GM19455 (cell line): ENCODE data around the gene NGFR.
"Not testable (repeated sequence)": the region's sequence is repeated elsewhere in the genome, so short reads cannot be mapped to it uniquely, and the experiment has no call there.

Source experiments
- ATAC-seq: cut with Tn5 transposase; IDR thresholded peaks from one replicate; pipeline ENCODE4 v1.9.1; 2021; ENCODE audit not compliant: unreplicated experiment

NGFR gene

DNA sequence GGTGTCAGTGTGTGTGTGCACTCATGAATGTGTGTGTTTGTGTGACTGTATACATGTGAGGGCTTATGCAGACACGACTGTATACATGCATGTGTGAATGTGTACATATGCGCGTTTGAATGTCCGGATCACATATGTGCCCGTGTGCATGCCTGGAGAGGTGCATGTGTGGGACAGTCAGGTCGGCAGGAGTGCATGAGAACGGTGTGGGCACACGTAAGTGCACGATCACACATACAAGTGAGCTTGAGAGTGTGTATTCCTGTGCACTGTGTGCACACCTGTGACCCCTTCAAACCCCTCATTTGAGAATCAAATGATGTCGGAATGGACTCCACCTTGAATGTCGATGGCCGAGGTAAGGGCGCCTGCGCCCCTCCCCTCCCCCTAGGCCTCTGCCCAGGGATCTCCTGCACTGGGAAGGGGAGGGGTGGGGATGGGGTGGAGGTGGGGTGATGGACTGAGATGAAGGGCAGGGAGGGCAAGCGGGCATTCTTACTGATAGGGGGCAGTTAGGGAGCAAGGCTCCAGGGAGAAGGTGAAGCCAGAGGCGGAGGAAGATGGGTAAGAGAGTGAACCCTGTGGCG, 601 bp upstream of the NGFR start:
- ATAC-seq = no peak

DNA sequence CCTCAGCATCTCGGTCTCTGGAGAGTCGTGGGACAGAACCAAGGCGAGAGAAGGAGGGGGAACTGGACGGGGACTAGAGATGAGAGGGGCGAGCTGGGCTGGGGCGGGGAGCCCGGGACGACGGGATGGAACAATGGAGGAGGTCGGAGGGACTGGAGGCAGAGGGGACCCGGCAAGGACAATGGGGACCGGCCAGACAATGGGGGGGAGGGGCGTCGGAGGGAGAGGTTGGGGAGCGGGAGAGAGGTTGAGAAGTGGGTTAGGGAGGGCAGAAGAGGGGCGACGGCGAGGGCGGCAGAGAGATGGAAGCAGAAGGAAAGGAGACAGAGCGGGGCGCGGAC, 719 bp downstream of the NGFR start:
- ATAC-seq = no peak

DNA sequence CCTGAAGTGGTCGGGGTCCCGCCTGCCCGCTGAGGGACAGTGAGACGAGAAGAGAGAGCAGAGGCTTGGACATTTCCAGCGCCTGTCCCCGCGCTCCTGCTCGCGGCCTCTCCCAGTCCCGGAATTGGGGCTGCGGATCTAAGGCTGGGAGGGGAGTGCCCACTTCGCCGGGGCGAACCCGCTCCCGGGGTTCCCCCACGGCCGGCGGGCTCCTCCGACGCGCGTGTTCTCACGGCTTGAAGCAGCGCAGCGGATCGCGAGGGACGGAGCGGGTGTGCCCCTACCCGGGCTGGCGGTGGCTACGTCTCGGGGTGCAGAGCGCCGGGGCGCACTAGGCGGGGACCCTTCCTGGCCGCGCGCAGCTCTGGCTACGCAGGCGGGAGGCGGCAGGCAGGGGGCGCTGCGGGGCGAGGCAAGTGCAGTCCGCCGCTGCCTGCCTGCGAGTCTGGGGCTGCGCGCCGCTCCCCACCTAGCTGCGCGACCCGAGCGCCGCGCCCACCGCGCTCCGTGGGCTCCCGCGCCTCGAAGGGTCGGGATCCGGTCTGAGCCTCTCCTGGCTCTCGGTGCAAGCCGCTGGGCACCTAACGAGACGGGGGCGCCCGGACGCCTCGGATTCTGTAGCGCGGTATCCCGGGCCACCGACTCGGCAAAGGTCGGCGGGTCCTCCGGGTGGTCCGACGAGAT, 1.2 kb downstream of the NGFR start:
- no peak for ATAC-seq

DNA sequence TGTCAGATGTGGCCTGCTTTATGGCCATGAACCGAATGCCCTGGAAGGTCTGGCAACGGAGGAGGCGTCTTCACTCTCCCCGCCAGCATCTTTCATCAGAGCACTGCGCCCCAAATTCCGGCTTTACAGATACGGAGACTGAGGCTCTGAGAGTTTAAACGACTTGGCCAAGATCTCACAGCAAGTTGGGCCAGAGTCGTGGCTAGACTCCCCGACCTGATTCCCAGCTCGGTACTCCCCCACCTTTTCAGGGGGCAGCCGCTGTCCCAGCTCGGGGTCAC, 1.7 kb downstream of the NGFR start:
- ATAC-seq = no peak

DNA sequence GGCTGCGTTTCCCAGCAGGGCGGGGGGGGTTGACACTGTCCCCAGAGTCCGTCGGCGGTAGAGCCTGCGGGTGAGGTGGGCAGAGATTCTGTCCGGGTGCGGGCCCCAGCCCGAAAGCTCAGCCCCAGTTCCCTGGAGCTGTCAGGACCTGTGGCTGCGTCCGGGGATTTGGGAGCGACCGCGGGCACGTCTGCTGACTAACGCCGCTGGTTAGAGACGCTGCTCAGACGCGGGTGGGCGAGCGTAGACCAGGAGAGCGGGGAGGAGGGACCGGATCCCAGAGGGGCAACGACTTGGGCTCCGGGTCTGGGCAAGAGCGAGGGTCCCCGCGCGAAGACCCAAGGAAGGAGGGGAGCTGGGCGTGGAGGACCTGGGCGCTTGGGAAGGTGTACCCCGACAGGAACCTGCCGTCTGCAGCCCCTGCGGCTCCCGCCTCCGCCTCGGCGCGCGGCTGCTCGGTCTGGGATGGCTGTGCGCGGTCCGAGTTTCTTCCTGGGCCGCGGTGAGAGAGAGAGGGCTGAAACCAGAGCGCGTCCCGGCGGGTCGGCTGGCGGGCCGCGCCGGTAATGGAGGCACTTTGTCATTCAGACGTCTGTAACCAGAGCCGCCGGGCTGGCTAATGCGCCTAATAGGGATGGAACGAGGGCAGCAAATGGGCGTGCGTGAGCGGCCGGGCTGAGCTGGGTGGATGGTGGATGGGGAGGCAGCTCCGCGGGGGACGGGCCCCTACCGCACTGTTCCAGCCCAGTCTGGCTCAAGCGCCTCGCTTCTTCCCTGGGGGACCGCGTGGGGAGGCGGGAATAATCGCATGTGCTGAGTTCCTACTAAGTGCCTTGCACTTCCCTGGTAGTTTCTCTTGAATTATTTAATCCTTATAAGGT, 2.3 kb downstream of the NGFR start:
- no peak for ATAC-seq

DNA sequence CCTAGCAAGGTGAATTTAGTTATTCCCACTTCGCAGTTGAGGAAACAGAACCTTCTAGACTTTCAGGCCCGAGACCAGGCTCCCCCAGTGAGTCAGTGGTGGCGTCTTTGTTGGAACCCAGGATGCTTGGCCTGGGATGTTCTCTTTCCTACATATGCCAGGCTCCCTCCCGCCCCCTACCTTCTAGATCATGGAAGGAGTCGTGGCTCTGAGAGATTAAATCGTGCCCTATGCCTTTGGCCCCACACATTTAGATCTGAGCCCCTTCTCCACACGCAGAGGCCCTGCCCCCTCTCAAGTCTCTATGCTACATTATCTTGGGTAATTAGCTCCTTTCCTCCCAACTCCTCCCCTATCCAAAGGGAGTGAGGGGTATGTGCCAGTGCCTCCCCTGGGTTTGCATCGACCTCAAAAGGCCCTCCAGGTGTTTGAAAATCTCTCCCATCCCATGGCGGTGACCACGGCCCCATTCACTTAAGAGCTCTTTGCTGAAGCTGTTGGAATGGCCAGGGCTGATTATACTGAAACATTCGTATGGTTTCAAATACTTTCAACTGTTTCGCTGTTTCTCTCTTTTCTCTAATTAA, 3.0 kb downstream of the NGFR start:
- no peak for ATAC-seq

DNA sequence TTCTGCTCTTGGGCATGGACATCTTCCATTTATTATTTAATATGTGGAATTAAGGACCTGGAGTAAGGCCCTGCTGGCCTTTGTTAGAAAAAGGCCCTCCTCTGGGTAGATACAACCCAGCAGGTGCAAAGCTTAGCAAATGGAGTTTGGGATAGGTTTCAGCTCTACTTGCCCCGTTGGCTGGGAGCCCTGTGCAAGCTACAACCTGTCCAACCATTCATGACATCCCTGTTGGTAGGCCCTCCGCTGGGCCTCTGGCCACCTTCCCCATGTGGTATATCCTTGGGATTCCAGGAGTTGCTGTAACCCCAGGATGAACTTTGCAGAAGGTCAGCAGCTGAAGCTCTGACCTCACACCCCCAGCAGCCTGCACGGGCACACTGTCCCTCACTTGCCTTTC, 6.4 kb downstream of the NGFR start:
- ATAC-seq = no peak

DNA sequence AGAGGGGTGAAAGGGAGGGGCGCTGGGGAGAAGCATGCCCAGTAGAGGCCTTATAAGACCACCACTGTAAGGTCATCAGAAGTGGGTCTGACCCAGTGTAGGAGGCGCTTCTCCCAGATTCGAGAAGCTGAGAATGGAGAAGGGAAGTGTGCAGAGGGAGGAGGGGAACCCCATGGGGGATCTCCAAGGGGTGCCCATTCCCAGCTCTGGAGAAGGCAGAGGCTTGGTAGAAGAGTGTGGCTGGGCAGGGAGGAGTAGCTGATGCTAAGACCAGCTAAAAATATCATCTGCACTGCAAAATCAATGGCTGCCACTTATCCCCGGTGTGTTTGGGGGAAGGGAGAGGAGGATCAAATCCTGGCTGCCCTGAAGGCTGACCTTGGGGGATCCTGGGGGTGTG, 7.2 kb downstream of the NGFR start:
- ATAC-seq = no peak

DNA sequence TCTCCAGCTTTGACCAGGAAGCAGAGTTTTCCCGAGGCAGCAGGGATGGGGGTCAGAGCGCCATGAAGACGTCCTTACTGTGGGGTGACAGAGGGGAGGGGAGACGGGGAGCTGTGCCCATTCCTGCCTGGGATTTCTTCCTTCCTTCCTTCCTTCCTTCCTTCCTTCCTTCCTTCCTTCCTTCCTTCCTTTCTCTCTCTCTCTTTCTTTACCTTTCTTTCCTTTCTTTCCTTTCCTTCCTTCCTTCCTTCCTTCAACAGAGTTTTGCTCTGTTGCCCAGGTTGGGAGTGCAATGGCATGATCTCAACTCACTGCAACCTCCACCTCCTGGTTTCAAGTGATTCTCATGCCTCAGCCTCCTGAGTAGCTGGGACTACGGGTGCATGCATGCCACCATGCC, 7.6 kb downstream of the NGFR start:
- ATAC-seq = not testable (repeated sequence)

DNA sequence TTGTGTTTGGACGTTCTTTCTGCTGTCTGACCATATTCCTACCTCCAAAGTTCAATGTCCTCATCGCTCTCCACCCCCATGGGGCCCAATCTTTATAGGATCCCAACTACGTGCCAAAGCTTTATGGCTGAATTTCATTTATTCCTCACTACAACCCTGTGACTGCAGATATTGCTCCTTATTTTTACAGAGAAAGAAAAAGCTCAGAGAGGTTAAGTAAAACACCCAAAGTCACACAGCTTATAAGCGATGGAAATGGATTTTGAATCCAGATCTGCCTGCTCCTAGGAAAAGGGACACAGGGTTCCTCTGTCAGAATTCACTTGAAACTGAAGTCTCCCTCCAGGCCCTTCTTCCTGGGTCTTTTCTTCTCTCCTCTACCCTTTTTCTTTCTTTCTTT, 9.3 kb downstream of the NGFR start:
- ATAC-seq = no peak

DNA sequence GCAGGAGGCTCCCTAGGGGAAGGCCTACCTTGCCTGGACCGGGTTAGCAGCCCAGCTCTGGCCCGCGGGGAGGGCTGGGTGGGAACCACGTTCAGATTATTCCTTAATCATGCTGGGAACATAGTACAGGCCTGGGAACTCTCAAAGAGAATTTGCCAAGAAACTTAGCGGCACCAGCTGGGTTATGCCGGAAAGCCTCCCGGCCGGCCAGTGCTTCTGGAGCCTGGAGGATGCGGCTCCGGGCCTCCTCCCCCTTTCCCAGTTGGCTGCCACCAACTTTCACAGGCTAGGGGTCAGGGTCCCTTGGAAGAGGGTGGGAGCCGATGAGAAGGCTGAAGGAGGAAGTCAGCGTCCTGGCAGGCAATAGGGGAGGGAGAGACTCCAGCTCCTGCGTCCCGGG, 10.8 kb downstream of the NGFR start:
- ATAC-seq = no peak

DNA sequence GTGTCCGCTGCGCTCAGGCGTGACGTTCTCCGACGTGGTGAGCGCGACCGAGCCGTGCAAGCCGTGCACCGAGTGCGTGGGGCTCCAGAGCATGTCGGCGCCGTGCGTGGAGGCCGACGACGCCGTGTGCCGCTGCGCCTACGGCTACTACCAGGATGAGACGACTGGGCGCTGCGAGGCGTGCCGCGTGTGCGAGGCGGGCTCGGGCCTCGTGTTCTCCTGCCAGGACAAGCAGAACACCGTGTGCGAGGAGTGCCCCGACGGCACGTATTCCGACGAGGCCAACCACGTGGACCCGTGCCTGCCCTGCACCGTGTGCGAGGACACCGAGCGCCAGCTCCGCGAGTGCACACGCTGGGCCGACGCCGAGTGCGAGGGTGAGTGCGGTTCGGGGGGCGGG, 11.2 kb downstream of the NGFR start:
- ATAC-seq = no peak

DNA sequence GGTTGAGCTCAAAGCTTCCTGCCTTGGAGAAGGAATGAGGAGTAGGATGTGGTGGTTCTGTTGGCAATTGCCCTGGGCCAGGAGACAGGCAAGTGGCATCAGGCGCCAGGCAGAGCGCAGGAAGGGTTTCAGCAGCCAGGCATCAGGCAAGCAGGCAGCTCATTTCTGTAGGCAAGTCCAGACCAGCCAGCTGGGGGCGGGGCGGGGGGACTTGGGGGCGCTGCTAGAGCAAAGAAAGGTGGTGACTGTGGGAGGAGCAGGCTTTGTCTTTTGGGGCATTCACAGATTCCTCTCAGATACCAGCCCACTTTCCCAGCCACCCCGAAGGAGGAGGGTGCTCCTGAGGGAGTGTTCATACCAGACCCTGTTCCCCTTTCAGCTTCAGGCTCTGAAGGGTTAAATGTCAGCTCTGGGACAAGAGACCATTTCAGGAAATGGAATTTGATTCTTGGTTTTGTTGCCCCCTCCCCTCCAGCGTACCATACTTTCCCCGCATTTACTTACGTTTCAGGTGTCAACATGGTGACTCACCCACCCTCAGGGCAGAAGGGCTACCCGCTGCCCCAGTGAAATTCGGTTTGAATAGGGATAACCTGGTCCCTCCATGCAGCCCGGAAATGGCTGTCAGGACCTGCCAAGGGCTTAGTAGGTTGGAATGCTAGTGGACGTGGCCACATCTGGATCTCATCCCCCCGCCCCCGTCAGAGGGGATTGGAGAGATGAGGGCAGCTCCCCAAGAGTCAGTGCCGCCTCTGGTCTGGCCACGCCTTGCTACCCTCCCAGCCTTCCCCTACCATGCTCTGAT, 13.2 kb downstream of the NGFR start:
- no peak for ATAC-seq

DNA sequence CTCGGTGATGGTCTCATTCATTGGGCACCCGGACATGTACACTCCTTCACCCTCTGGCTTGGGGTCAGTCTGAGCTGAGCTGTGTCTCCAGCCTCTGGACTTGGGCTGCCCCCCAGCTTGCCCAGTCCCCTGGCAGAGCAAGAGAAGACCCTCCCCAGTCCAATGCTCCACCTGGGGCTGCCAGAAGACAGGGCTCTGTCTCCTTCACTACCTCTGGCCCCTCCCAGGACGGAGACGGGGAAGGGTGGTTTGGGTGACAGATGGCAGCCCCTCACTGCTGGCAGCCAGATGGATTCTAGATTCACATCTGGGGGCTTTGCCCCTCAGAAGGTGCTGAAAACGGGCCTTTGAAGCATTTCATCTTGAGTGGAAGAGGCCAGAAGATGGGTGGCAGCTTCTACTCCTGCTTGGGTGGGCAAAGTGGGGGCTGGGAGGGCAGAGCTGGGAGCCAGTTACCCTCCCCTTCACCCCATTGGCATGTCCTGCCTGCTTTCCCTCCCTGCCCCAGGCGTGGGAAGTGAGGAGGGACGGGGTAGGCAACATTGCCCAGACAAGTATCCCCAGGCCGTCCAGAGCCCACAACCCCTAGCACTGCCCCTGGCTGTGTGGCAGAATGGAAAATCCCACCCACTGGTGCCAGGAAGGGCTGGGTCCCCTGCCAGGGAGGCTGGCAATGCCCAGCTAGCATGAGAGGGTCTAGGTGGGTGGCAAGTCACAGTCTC, 13.9 kb downstream of the NGFR start:
- no peak for ATAC-seq

DNA sequence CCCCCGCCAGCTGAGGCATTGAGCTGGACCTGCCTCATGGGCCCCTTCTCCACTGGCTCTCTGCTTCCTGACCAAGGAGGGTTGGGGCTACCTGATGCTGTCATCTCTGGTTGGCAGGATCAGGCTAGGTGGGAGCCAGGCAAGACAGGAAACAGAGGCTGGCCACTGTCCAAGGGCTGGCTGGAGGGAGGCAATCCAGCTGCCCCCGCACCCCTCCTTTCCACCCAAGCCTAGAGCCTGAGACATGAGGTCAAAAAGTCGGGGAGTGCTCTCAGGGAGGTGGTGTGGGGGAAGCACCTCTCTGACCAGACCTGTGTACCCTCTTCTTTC, 14.5 kb downstream of the NGFR start:
- ATAC-seq = no peak

DNA sequence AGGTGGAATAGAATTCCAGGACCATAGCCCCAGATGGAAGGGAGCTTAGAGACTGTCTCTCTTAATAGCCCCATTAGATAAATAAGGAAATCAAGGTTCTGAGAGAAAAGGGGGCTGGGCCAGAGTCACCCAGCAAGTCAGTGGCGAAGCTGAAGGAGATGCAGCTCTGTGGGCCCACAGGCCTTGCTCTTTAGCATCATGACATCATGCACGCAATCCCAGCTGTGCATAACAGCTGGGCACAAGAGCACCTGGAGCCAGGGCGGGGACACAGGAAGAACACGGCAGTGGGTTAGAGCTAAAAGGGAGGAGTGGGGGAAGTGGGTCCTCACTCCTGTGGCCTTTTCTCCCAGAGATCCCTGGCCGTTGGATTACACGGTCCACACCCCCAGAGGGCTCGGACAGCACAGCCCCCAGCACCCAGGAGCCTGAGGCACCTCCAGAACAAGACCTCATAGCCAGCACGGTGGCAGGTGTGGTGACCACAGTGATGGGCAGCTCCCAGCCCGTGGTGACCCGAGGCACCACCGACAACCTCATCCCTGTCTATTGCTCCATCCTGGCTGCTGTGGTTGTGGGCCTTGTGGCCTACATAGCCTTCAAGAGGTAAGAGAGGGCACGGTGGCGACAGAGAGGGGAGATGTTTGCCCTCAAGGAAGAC, 15.1 kb downstream of the NGFR start:
- ATAC-seq = no peak

DNA sequence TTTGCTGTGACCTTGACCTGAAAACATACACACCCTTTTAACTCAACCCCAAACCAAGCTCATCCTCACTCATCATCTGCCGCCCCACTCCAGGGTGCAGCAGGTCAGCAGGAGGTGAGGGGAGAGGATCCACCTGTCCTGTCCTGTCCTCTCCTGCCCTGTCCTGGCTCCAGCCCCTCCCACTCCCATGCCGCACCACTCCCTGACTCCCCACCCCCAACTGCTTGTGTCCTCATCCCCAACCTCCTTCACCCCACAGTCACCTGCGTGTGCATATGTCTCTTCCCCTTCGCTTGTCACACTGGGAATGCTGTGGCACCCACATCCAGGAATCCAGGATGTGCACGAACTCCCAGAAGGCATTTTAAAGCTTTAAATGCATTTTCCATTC, 15.6 kb downstream of the NGFR start:
- no peak for ATAC-seq

DNA sequence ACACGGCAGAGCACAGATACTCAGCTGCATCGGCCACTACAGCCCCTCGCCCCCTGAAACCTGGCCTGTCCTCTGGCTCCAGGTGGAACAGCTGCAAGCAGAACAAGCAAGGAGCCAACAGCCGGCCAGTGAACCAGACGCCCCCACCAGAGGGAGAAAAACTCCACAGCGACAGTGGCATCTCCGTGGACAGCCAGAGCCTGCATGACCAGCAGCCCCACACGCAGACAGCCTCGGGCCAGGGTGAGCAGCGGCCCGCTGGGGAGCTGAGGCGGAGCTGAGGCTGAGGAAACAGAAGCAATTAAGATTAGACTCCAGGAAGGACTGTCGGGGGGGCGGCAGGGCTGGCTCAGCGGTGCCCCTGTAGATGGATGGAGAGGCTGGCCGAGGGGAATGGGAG, 16.7 kb downstream of the NGFR start:
- no peak for ATAC-seq

DNA sequence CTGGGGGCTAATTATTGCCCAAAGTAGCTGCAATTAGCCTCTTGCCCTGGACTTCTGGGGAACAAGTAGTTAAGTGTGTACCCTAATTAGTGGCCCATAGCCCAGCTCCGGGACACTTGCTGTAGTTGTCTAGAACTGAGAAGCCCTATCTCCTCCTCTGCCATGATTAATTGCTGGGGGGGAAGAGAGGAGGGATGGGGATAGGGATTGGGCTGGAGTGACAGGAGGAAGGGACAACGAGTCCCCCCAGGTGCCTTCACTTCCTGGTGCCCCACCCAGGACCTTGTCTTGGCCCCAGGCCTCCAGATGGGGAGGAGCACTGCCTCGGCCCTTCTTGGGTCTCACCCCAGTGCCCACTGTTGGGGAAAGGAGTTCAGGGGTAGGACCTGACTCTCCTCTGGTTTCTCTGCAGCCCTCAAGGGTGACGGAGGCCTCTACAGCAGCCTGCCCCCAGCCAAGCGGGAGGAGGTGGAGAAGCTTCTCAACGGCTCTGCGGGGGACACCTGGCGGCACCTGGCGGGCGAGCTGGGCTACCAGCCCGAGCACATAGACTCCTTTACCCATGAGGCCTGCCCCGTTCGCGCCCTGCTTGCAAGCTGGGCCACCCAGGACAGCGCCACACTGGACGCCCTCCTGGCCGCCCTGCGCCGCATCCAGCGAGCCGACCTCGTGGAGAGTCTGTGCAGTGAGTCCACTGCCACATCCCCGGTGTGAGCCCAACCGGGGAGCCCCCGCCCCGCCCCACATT, 17.4 kb downstream of the NGFR start:
- no peak for ATAC-seq

DNA sequence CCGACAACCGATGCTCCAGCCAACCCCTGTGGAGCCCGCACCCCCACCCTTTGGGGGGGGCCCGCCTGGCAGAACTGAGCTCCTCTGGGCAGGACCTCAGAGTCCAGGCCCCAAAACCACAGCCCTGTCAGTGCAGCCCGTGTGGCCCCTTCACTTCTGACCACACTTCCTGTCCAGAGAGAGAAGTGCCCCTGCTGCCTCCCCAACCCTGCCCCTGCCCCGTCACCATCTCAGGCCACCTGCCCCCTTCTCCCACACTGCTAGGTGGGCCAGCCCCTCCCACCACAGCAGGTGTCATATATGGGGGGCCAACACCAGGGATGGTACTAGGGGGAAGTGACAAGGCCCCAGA, 17.9 kb downstream of the NGFR start:
- ATAC-seq = no peak
